Endothelial cell of umbilical vein (primary cell): Measurements from ENCODE around the gene NDUFV1. TPM values are rescaled to one million over a fixed set of nuclear protein-coding genes. Genes with fewer than 3 reads are reported as not detected.

Experiments used
- BruUV-seq: library from RNA; stranded (reverse); fragments of 400-500 nt; replicated peaks from 2 replicates; lab custom pipeline; 2021; lab: Mats Ljungman, UMichigan
- CTCF ChIA-PET: fragments of 300-600, 350-600 bp; sonication (Branson Sonifier 250); formaldehyde crosslinking; loops from one replicate; lab custom pipeline; 2021; ENCODE audit warnings: antibody characterized with exemption, inconsistent platforms; lab: Charles Lee
- POLR2A ChIA-PET: fragments of 300-600, 350-600 bp; sonication (Branson Sonifier 250); formaldehyde crosslinking; loops from one replicate; lab custom pipeline; 2021; ENCODE audit warnings: antibody characterized with exemption, inconsistent platforms; lab: Charles Lee
- DNase-seq: peaks from one replicate; pipeline ENCODE4 v3.0.0-alpha.2; 2011; ENCODE audit warnings: low read depth, low spot score
- FAIRE-seq: peaks from 2 replicates; lab custom pipeline; 2011; peaks lifted over from hg19 to GRCh38; lab: Jason Lieb, UNC
- H2AFZ ChIP-seq: 2 replicates; pipeline ENCODE4 v1.6.0; 2012; ENCODE audit warnings: low read depth, low read length, control low read depth, inconsistent platforms
- H3K27ac ChIP-seq: 2 replicates; pipeline ENCODE4 v1.5.1; 2011; ENCODE audit warnings: low read depth, mild to moderate bottlenecking, control low read depth, low read length, moderate library complexity; ENCODE audit not compliant: insufficient read depth
- H3K27me3 ChIP-seq, 2 experiments: 2 replicates each; pipeline versions ENCODE4 v1.6.0 to v1.6.1; 2011; ENCODE audit warnings: low read length in 2 of 2, mixed read lengths in 1 of 2; ENCODE audit not compliant: control insufficient read depth in 2 of 2, insufficient read depth in 2 of 2
- H3K36me3 ChIP-seq, 2 experiments: 2 replicates in 1 of 2; 3 replicates in 1 of 2; pipeline ENCODE4 v1.5.1; 2011; ENCODE audit warnings: low read length in 2 of 2, mild to moderate bottlenecking in 1 of 2, moderate library complexity in 1 of 2; ENCODE audit not compliant: control insufficient read depth in 2 of 2, insufficient read depth in 2 of 2; ENCODE audit errors: extremely low read depth in 1 of 2
- H3K4me1 ChIP-seq: 3 replicates; pipeline ENCODE4 v1.5.1; 2011; ENCODE audit warnings: mild to moderate bottlenecking, low read length; ENCODE audit not compliant: control insufficient read depth, insufficient read depth; ENCODE audit errors: extremely low read depth
- H3K4me2 ChIP-seq: 2 replicates; pipeline ENCODE4 v1.6.1; 2011; ENCODE audit warnings: low read length, control low read depth, mixed read lengths; ENCODE audit not compliant: insufficient read depth
- H3K4me3 ChIP-seq, 3 experiments: fragments of 200-600 bp in 1 of 3; sonication (generic), shearing (Covaris generic) in 1 of 3; replicated peaks in 1 of 3; 2 replicates each; pipeline ENCODE4 v1.5.1; 2011 to 2016; ENCODE audit warnings: control low read depth in 3 of 3, low read length in 3 of 3, mild to moderate bottlenecking in 2 of 3, inconsistent platforms in 1 of 3, low read depth in 1 of 3, moderate library complexity in 1 of 3; ENCODE audit not compliant: insufficient read depth in 1 of 3
- H3K79me2 ChIP-seq: 2 replicates; pipeline ENCODE4 v1.6.0; 2012; ENCODE audit warnings: low read length, inconsistent platforms; ENCODE audit not compliant: control insufficient read depth, insufficient read depth
- H3K9ac ChIP-seq: replicated peaks from 2 replicates; pipeline ENCODE3; 2011; ENCODE audit warnings: low read length, control low read depth; ENCODE audit not compliant: insufficient read depth; ENCODE audit errors: extremely low read depth
- H3K9me1 ChIP-seq: replicated peaks from 3 replicates; pipeline ENCODE4 v1.6.0; 2011; ENCODE audit warnings: mild to moderate bottlenecking, low read length; ENCODE audit not compliant: control insufficient read depth, insufficient read depth; ENCODE audit errors: extremely low read depth
- H3K9me3 ChIP-seq: replicated peaks from 2 replicates; pipeline ENCODE4 v1.5.1; 2012; ENCODE audit warnings: low read length, inconsistent platforms; ENCODE audit not compliant: control insufficient read depth, insufficient read depth
- H4K20me1 ChIP-seq: replicated peaks from 2 replicates; pipeline ENCODE3; 2011; ENCODE audit warnings: mild to moderate bottlenecking, low read length; ENCODE audit not compliant: control insufficient read depth, insufficient read depth; ENCODE audit errors: extremely low read depth
- CTCF ChIP-seq, 2 donors: IDR thresholded peaks; 1 replicate in 1 of 2; 2 replicates in 1 of 2; pipeline ENCODE4 v1.5.1; 2011; ENCODE audit warnings: low read length in 2 of 2, mild to moderate bottlenecking in 2 of 2, moderate library complexity in 2 of 2, control low read depth in 1 of 2, inconsistent platforms in 1 of 2, low read depth in 1 of 2; ENCODE audit not compliant: insufficient read depth in 1 of 2; ENCODE audit errors: extremely low read depth in 1 of 2
- EZH2 ChIP-seq: IDR thresholded peaks from 2 replicates; pipeline ENCODE4 v1.6.1; 2012; ENCODE audit warnings: borderline replicate concordance, low read depth, mild to moderate bottlenecking, moderate library complexity, low read length, inconsistent platforms; ENCODE audit not compliant: severe bottlenecking
- FOS ChIP-seq: IDR thresholded peaks from 2 replicates; pipeline ENCODE4 v1.6.1; 2011; ENCODE audit warnings: mild to moderate bottlenecking, low read length, moderate library complexity, borderline replicate concordance; ENCODE audit not compliant: insufficient read depth
- GATA2 ChIP-seq: IDR thresholded peaks from 2 replicates; pipeline ENCODE4 v1.7.0; 2011; ENCODE audit warnings: low read depth, mild to moderate bottlenecking, moderate library complexity, mixed read lengths, low read length; ENCODE audit not compliant: insufficient read length, insufficient read depth
- JUN ChIP-seq: IDR thresholded peaks from 2 replicates; pipeline ENCODE4 v1.6.1; 2011; ENCODE audit warnings: borderline replicate concordance, low read depth; ENCODE audit not compliant: insufficient read length, insufficient read depth
- MYC ChIP-seq: IDR thresholded peaks from one replicate; pipeline ENCODE4 v1.6.1; 2011; ENCODE audit warnings: mild to moderate bottlenecking, low read depth, low read length
- POLR2A ChIP-seq: IDR thresholded peaks from 2 replicates; pipeline ENCODE4 v1.6.1; 2012; ENCODE audit warnings: low read depth, mild to moderate bottlenecking, control low read depth, low read length
- POLR2AphosphoS5 ChIP-seq: IDR thresholded peaks from 2 replicates; pipeline ENCODE4 v1.6.1; 2012; ENCODE audit warnings: low read depth, mild to moderate bottlenecking, control low read depth, low read length, moderate library complexity; ENCODE audit not compliant: insufficient read depth
- dilution Hi-C: fragments of 300-500 bp; cut with MboI; formaldehyde crosslinking; loops from one replicate; pipeline ENCODE4 v1.15.0; 2019; ENCODE audit warnings: low sequenced_read_pairs; ENCODE audit not compliant: extremely low pct_ligation_motif_present
- intact Hi-C: fragments of 100-400 bp; cut with micrococcal nuclease; formaldehyde crosslinking; loops from one replicate; pipeline ENCODE4 v1.10.0; 2022
- polyA plus RNA-seq, 4 experiments: library from polyadenylated mRNA; depleted of rRNA in 3 of 4; stranded (reverse) in 3 of 4; unstranded in 1 of 4; fragments of >200 nt; gene quantifications; 2 replicates each; pipeline versions ENCODE4 v1.2.1 to v1.2.3, GENCODE V29; 2011 to 2012; ENCODE audit warnings: missing spikeins in 1 of 4
- total RNA-seq: library from RNA; stranded (reverse); gene quantifications from 2 replicates; pipeline ENCODE4 v1.2.3, GENCODE V29; 2021
- TF ChIP-seq, protein P1 (sequence below): IDR thresholded peaks from 2 replicates; pipeline ENCODE4 v1.6.1; 2011; ENCODE audit not compliant: insufficient read depth, insufficient read length

NDUFV1 gene
- total and polyA plus RNA-seq, 2 donors (not counting 3 experiments of a cell fraction or from before 2014, with no cell fraction given) = 191 to 203 TPM

- ChIA-PET CTCF (interaction anchor here (3.2 to 6.6 kb wide), 2 partner anchors 10 to 27 kb away, joined by 12 to 92 read pairs; no protein-coding TSS in a partner anchor), POLR2A (no interaction called here)
- Histone ChIP-seq H3K27me3 (no peaks in the 10 kb centered on the region), H3K4me2 (no peak overlapping the region), H3K36me3 (no peaks in the 10 kb centered on the region), H3K9ac (no peak overlapping the region), H3K4me3 (no peak overlapping the region), H3K79me2 (no peaks in the 10 kb centered on the region), H4K20me1 (no peaks in the 10 kb centered on the region), H3K9me1 (no peaks in the 10 kb centered on the region), H2AFZ (no peak overlapping the region), H3K4me1 (peaks cover 4% of the 10 kb centered on the region), H3K27ac (no peak overlapping the region), H3K9me3 (no peaks in the 10 kb centered on the region)
- no peak for FAIRE-seq
- no peak for DNase-seq
- no TSS peak for BruUV-seq
- TF ChIP-seq, protein P1, sequence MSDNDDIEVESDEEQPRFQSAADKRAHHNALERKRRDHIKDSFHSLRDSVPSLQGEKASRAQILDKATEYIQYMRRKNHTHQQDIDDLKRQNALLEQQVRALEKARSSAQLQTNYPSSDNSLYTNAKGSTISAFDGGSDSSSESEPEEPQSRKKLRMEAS = no peak
- TF ChIP-seq POLR2AphosphoS5 = no peak
- TF ChIP-seq MYC = no peak
- no peak for TF ChIP-seq JUN
- no peak for TF ChIP-seq EZH2
- no peak for TF ChIP-seq POLR2A
- no peak for TF ChIP-seq FOS
- no peak for TF ChIP-seq CTCF (IDR thresholded peaks at IDR 0.05; ENCODE audit: extremely low read depth in 1 of 2, insufficient read depth in 1 of 2, low read depth in 1 of 2, low read length in 2 of 2)
- no peak for TF ChIP-seq GATA2
- dilution Hi-C loops (no loop called here), intact Hi-C loops (loop anchor here (2.0 kb wide), 1 partner anchor 173 kb away; no protein-coding TSS in a partner anchor)
These were observed 24.7 kb downstream of the NDUFV1 start for GRCh38 chr11:67631411-67631810.
